ENCODE data around the gene GPR15LG.
"Not testable (repeated sequence)": the region's sequence is repeated elsewhere in the genome, so short reads cannot be mapped to it uniquely, and the experiment has no call there.

- TF ChIP-seq, protein P1, sequence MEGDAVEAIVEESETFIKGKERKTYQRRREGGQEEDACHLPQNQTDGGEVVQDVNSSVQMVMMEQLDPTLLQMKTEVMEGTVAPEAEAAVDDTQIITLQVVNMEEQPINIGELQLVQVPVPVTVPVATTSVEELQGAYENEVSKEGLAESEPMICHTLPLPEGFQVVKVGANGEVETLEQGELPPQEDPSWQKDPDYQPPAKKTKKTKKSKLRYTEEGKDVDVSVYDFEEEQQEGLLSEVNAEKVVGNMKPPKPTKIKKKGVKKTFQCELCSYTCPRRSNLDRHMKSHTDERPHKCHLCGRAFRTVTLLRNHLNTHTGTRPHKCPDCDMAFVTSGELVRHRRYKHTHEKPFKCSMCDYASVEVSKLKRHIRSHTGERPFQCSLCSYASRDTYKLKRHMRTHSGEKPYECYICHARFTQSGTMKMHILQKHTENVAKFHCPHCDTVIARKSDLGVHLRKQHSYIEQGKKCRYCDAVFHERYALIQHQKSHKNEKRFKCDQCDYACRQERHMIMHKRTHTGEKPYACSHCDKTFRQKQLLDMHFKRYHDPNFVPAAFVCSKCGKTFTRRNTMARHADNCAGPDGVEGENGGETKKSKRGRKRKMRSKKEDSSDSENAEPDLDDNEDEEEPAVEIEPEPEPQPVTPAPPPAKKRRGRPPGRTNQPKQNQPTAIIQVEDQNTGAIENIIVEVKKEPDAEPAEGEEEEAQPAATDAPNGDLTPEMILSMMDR (IDR thresholded peaks at IDR 0.05) = not testable (repeated sequence)
- TF ChIP-seq POLR2A (IDR thresholded peaks at IDR 0.05) = not testable (repeated sequence)
Measured at GRCh38 chr10:84171700-84172466, 1.7 kb upstream of the GPR15LG start.

Measured in body of pancreas (tissue), 4 donors.